ENCODE results near the gene LYRM1.
"Not testable (repeated sequence)": the region's sequence is repeated elsewhere in the genome, so short reads cannot be mapped to it uniquely, and the experiment has no call there.

Gene LYRM1

GRCh38 chr16:20920799-20921198, 20.2 kb downstream of the LYRM1 start:
- Histone ChIP-seq H3K4me1 (ENCODE audit: control insufficient read depth in 1 of 2, insufficient read depth in 2 of 2, low read length in 2 of 2) (peaks cover 0 to 7% of the 10 kb centered on the region in 2 donors), H3K27ac (ENCODE audit: low read length) (no peak overlapping the region), H3K36me3 (ENCODE audit: control insufficient read depth in 1 of 2, insufficient read depth in 2 of 2, low read length in 2 of 2) (peaks cover 5 to 15% of the 10 kb centered on the region in 2 donors), H3K27me3 (ENCODE audit: low read depth, low read length) (no peaks in the 10 kb centered on the region), H3K9me3 (ENCODE audit: control insufficient read depth in 1 of 2, low read length in 2 of 2) (no peaks in the 10 kb centered on the region), H3K4me3 (ENCODE audit: low read depth in 1 of 2, low read length in 2 of 2) (no peak overlapping the region)

- peaks cover 0 to 2% of the 10 kb centered on the region in 2 donors for H3K4me1 ChIP-seq (ENCODE audit: control insufficient read depth in 1 of 2, insufficient read depth in 2 of 2, low read length in 2 of 2)
- H3K4me3 ChIP-seq (ENCODE audit: low read depth in 1 of 2, low read length in 2 of 2), result no peak overlapping the region
- H3K27me3 ChIP-seq (ENCODE audit: low read depth, low read length), result no peaks in the 10 kb centered on the region
- H3K9me3 ChIP-seq (ENCODE audit: control insufficient read depth in 1 of 2, low read length in 2 of 2), result no peaks in the 10 kb centered on the region
- no peak overlapping the region for H3K27ac ChIP-seq (ENCODE audit: low read length)
- peaks cover 5 to 14% of the 10 kb centered on the region in 2 donors for H3K36me3 ChIP-seq (ENCODE audit: control insufficient read depth in 1 of 2, insufficient read depth in 2 of 2, low read length in 2 of 2)
Measured at GRCh38 chr16:20923876-20924275, 23.3 kb downstream of the LYRM1 start.

GRCh38 chr16:20925751-20926150, 25.2 kb downstream of the LYRM1 start:
- Histone ChIP-seq H3K27me3 (ENCODE audit: low read depth, low read length) (no peaks in the 10 kb centered on the region), H3K4me1 (ENCODE audit: control insufficient read depth in 1 of 2, insufficient read depth in 2 of 2, low read length in 2 of 2) (peaks cover 0 to 6% of the 10 kb centered on the region in 2 donors), H3K27ac (ENCODE audit: low read length) (no peak overlapping the region), H3K4me3 (ENCODE audit: low read depth in 1 of 2, low read length in 2 of 2) (no peak overlapping the region), H3K9me3 (ENCODE audit: control insufficient read depth in 1 of 2, low read length in 2 of 2) (no peaks in the 10 kb centered on the region), H3K36me3 (ENCODE audit: control insufficient read depth in 1 of 2, insufficient read depth in 2 of 2, low read length in 2 of 2) (peaks cover 5 to 14% of the 10 kb centered on the region in 2 donors)

GRCh38 chr16:20928774-20929411, 28.3 kb downstream of the LYRM1 start:
- no peak overlapping the region for H3K27ac ChIP-seq (ENCODE audit: low read length)
- H3K4me3 ChIP-seq (ENCODE audit: low read depth in 1 of 2, low read length in 2 of 2), result no peak overlapping the region
- H3K27me3 ChIP-seq (ENCODE audit: low read depth, low read length), result no peaks in the 10 kb centered on the region
- peaks cover 5 to 14% of the 10 kb centered on the region in 2 donors for H3K36me3 ChIP-seq (ENCODE audit: control insufficient read depth in 1 of 2, insufficient read depth in 2 of 2, low read length in 2 of 2)
- peaks cover 0 to 6% of the 10 kb centered on the region in 2 donors for H3K4me1 ChIP-seq (ENCODE audit: control insufficient read depth in 1 of 2, insufficient read depth in 2 of 2, low read length in 2 of 2)
- no peaks in the 10 kb centered on the region for H3K9me3 ChIP-seq (ENCODE audit: control insufficient read depth in 1 of 2, low read length in 2 of 2)

- H3K4me1 ChIP-seq (ENCODE audit: control insufficient read depth in 1 of 2, insufficient read depth in 2 of 2, low read length in 2 of 2); H3K9me3 ChIP-seq (ENCODE audit: control insufficient read depth in 1 of 2, low read length in 2 of 2); H3K27ac ChIP-seq (ENCODE audit: low read length); H3K4me3 ChIP-seq (ENCODE audit: low read depth in 1 of 2, low read length in 2 of 2); H3K36me3 ChIP-seq (ENCODE audit: control insufficient read depth in 1 of 2, insufficient read depth in 2 of 2, low read length in 2 of 2); H3K27me3 ChIP-seq (ENCODE audit: low read depth, low read length): not testable (repeated sequence)
Measured at GRCh38 chr16:20929676-20930364, 29.2 kb downstream of the LYRM1 start.

- Histone ChIP-seq H3K27ac (ENCODE audit: low read length) (no peak overlapping the region), H3K27me3 (ENCODE audit: low read depth, low read length) (no peaks in the 10 kb centered on the region), H3K4me3 (ENCODE audit: low read depth in 1 of 2, low read length in 2 of 2) (no peak overlapping the region), H3K9me3 (ENCODE audit: control insufficient read depth in 1 of 2, low read length in 2 of 2) (no peaks in the 10 kb centered on the region), H3K4me1 (ENCODE audit: control insufficient read depth in 1 of 2, insufficient read depth in 2 of 2, low read length in 2 of 2) (peaks cover 0 to 6% of the 10 kb centered on the region in 2 donors), H3K36me3 (ENCODE audit: control insufficient read depth in 1 of 2, insufficient read depth in 2 of 2, low read length in 2 of 2) (peaks cover 0 to 6% of the 10 kb centered on the region in 2 donors)
Measured at GRCh38 chr16:20930365-20930690, 29.8 kb downstream of the LYRM1 start.

GRCh38 chr16:20931066-20931600, 30.6 kb downstream of the LYRM1 start:
- no peaks in the 10 kb centered on the region for H3K9me3 ChIP-seq (ENCODE audit: control insufficient read depth in 1 of 2, low read length in 2 of 2)
- no peak overlapping the region for H3K27ac ChIP-seq (ENCODE audit: low read length)
- no peaks in the 10 kb centered on the region for H3K27me3 ChIP-seq (ENCODE audit: low read depth, low read length)
- no peak overlapping the region for H3K4me3 ChIP-seq (ENCODE audit: low read depth in 1 of 2, low read length in 2 of 2)
- no peaks in the 10 kb centered on the region for H3K36me3 ChIP-seq (ENCODE audit: control insufficient read depth in 1 of 2, insufficient read depth in 2 of 2, low read length in 2 of 2)
- H3K4me1 ChIP-seq (ENCODE audit: control insufficient read depth in 1 of 2, insufficient read depth in 2 of 2, low read length in 2 of 2), result peaks cover 0 to 6% of the 10 kb centered on the region in 2 donors

- Histone ChIP-seq H3K4me1 (ENCODE audit: control insufficient read depth in 1 of 2, insufficient read depth in 2 of 2, low read length in 2 of 2) (peaks cover 0 to 6% of the 10 kb centered on the region in 2 donors), H3K9me3 (ENCODE audit: control insufficient read depth in 1 of 2, low read length in 2 of 2) (no peaks in the 10 kb centered on the region), H3K27ac (ENCODE audit: low read length) (no peak overlapping the region), H3K36me3 (ENCODE audit: control insufficient read depth in 1 of 2, insufficient read depth in 2 of 2, low read length in 2 of 2) (no peaks in the 10 kb centered on the region), H3K27me3 (ENCODE audit: low read depth, low read length) (no peaks in the 10 kb centered on the region), H3K4me3 (ENCODE audit: low read depth in 1 of 2, low read length in 2 of 2) (no peak overlapping the region)
Measured at GRCh38 chr16:20933589-20933988, 33.0 kb downstream of the LYRM1 start.

- Histone ChIP-seq H3K9me3 (ENCODE audit: control insufficient read depth in 1 of 2, low read length in 2 of 2) (no peaks in the 10 kb centered on the region), H3K27ac (ENCODE audit: low read length) (no peak overlapping the region), H3K36me3 (ENCODE audit: control insufficient read depth in 1 of 2, insufficient read depth in 2 of 2, low read length in 2 of 2) (no peaks in the 10 kb centered on the region), H3K4me1 (ENCODE audit: control insufficient read depth in 1 of 2, insufficient read depth in 2 of 2, low read length in 2 of 2) (no peaks in the 10 kb centered on the region), H3K27me3 (ENCODE audit: low read depth, low read length) (no peaks in the 10 kb centered on the region), H3K4me3 (ENCODE audit: low read depth in 1 of 2, low read length in 2 of 2) (no peak overlapping the region)
Measured at GRCh38 chr16:20937736-20938135, 37.2 kb downstream of the LYRM1 start.

GRCh38 chr16:20938426-20938825, 37.9 kb downstream of the LYRM1 start:
- Histone ChIP-seq H3K4me3 (ENCODE audit: low read depth in 1 of 2, low read length in 2 of 2) (no peak overlapping the region), H3K36me3 (ENCODE audit: control insufficient read depth in 1 of 2, insufficient read depth in 2 of 2, low read length in 2 of 2) (no peaks in the 10 kb centered on the region), H3K9me3 (ENCODE audit: control insufficient read depth in 1 of 2, low read length in 2 of 2) (no peaks in the 10 kb centered on the region)

GRCh38 chr16:20939611-20940010, 39.0 kb downstream of the LYRM1 start:
- Histone ChIP-seq H3K4me1 (ENCODE audit: control insufficient read depth in 1 of 2, insufficient read depth in 2 of 2, low read length in 2 of 2) (no peaks in the 10 kb centered on the region), H3K9me3 (ENCODE audit: control insufficient read depth in 1 of 2, low read length in 2 of 2) (no peaks in the 10 kb centered on the region), H3K36me3 (ENCODE audit: control insufficient read depth in 1 of 2, insufficient read depth in 2 of 2, low read length in 2 of 2) (no peaks in the 10 kb centered on the region), H3K27me3 (ENCODE audit: low read depth, low read length) (no peaks in the 10 kb centered on the region), H3K27ac (ENCODE audit: low read length) (no peak overlapping the region), H3K4me3 (ENCODE audit: low read depth in 1 of 2, low read length in 2 of 2) (no peak overlapping the region)

More at GRCh38 chr16:20938426-20938825, 37.9 kb downstream of the LYRM1 start:
- Histone ChIP-seq H3K27ac (ENCODE audit: low read length) (no peak overlapping the region), H3K27me3 (ENCODE audit: low read depth, low read length) (no peaks in the 10 kb centered on the region), H3K4me1 (ENCODE audit: control insufficient read depth in 1 of 2, insufficient read depth in 2 of 2, low read length in 2 of 2) (no peaks in the 10 kb centered on the region)
